ENCODE results near the gene ZNF219.

GRCh38 chr14:21055432-21056117 lies 42.9 kb downstream of the ZNF219 start:
- TF ChIP-seq CTCF (IDR thresholded peaks at IDR 0.05) (no peak), MAX (CRISPR knock-in tag; IDR thresholded peaks at IDR 0.05) (no peak), NR3C1 (CRISPR knock-in tag; conservative IDR thresholded peaks at IDR 0.05; ENCODE audit: low read depth) (no peak)
- TF ChIP-seq, protein P1, sequence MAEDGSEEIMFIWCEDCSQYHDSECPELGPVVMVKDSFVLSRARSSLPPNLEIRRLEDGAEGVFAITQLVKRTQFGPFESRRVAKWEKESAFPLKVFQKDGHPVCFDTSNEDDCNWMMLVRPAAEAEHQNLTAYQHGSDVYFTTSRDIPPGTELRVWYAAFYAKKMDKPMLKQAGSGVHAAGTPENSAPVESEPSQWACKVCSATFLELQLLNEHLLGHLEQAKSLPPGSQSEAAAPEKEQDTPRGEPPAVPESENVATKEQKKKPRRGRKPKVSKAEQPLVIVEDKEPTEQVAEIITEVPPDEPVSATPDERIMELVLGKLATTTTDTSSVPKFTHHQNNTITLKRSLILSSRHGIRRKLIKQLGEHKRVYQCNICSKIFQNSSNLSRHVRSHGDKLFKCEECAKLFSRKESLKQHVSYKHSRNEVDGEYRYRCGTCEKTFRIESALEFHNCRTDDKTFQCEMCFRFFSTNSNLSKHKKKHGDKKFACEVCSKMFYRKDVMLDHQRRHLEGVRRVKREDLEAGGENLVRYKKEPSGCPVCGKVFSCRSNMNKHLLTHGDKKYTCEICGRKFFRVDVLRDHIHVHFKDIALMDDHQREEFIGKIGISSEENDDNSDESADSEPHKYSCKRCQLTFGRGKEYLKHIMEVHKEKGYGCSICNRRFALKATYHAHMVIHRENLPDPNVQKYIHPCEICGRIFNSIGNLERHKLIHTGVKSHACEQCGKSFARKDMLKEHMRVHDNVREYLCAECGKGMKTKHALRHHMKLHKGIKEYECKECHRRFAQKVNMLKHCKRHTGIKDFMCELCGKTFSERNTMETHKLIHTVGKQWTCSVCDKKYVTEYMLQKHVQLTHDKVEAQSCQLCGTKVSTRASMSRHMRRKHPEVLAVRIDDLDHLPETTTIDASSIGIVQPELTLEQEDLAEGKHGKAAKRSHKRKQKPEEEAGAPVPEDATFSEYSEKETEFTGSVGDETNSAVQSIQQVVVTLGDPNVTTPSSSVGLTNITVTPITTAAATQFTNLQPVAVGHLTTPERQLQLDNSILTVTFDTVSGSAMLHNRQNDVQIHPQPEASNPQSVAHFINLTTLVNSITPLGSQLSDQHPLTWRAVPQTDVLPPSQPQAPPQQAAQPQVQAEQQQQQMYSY (CRISPR knock-in tag; IDR thresholded peaks at IDR 0.05): no peak
- TF ChIP-seq, protein P2, sequence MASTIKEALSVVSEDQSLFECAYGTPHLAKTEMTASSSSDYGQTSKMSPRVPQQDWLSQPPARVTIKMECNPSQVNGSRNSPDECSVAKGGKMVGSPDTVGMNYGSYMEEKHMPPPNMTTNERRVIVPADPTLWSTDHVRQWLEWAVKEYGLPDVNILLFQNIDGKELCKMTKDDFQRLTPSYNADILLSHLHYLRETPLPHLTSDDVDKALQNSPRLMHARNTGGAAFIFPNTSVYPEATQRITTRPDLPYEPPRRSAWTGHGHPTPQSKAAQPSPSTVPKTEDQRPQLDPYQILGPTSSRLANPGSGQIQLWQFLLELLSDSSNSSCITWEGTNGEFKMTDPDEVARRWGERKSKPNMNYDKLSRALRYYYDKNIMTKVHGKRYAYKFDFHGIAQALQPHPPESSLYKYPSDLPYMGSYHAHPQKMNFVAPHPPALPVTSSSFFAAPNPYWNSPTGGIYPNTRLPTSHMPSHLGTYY (CRISPR knock-in tag; IDR thresholded peaks at IDR 0.05): no peak
- TF ChIP-seq, protein P3, sequence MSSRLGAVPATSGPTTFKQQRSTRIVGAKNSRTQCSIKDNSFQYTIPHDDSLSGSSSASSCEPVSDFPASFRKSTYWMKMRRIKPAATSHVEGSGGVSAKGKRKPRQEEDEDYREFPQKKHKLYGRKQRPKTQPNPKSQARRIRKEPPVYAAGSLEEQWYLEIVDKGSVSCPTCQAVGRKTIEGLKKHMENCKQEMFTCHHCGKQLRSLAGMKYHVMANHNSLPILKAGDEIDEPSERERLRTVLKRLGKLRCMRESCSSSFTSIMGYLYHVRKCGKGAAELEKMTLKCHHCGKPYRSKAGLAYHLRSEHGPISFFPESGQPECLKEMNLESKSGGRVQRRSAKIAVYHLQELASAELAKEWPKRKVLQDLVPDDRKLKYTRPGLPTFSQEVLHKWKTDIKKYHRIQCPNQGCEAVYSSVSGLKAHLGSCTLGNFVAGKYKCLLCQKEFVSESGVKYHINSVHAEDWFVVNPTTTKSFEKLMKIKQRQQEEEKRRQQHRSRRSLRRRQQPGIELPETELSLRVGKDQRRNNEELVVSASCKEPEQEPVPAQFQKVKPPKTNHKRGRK (CRISPR knock-in tag; IDR thresholded peaks at IDR 0.05; ENCODE audit: borderline replicate concordance): no peak

Data from WTC11 (cell line).